ENCODE results near the gene GRIA2.
"Not testable (repeated sequence)": the region's sequence is repeated elsewhere in the genome, so short reads cannot be mapped to it uniquely, and the experiment has no call there.

Gene GRIA2

DNA sequence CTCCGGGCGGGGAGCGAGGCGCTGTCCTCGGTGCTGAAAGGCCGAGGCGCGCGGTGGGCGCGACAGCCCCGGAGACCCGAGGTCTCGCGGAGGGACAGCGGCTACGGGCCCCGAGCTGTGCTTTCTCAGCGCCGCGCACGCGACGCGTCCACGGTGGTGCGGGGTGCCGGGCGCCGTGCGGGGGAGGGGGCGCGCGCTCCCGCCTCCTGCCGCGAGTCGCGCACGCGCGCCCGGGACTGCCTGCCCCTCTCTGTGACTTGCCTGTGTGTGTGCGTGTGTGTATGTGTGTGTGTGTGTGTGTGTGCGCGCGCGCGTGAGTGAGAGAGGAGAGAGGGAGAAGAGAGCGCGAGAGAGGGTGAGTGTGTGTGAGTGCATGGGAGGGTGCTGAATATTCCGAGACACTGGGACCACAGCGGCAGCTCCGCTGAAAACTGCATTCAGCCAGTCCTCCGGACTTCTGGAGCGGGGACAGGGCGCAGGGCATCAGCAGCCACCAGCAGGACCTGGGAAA is at the start of gene GRIA2:
Gene GRIA2, plus strand, starts transcription at position 358 of the 511 bp plus-strand sequence. CDS start 315 bp downstream, outside the sequence.
- DNase-seq = no peak

GRCh38 chr4:157172011-157172410 is 48.5 kb upstream of the GRIA2 start:
- DNase-seq = no peak

- DNase-seq = not testable (repeated sequence)
Observed at GRCh38 chr4:157180268-157180667, 40.3 kb upstream of the GRIA2 start.

GRCh38 chr4:157184300-157184699 is 36.2 kb upstream of the GRIA2 start:
- DNase-seq = no peak

- no peak for DNase-seq
Observed at GRCh38 chr4:157185363-157185762, 35.2 kb upstream of the GRIA2 start.

DNA sequence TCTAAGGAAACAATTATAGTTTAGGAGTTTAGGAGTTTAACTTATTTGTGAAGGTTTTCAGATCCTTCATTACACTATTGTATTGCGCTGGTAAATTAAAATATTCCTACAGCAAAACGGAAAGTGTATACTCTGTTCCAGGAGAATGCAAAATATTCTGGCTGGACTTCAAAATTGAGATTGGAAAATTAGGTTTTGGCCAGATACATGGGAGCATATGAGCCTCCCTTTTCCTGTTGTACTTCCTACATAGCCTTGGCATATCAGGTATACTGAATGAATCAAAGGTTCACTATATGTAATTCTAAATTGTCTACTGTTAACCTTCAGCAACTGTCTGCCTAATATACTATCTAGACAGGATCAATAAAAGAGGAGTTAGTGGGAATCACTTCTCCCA is 25.2 kb upstream of the GRIA2 start:
- no peak for DNase-seq

DNA sequence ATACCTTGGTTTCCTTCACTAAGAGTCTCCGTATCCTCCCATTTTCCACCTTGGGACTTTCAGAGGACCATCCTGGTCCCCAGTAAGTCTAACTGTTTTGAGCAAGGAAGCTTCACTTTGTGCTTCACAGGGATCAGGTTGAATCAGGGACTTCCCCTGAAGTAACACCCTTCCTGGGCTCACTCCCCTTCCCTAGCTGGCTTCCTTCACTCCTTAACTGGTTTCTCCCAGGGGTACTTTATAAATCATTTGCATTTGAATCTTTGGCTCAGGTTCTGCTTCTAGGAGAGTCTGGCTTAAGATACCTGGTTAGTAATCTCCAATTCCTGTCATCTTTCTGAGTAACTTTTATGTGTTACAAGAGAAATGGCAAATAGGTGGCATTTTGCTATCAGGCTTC is 24.5 kb upstream of the GRIA2 start:
- DNase-seq = no peak

DNA sequence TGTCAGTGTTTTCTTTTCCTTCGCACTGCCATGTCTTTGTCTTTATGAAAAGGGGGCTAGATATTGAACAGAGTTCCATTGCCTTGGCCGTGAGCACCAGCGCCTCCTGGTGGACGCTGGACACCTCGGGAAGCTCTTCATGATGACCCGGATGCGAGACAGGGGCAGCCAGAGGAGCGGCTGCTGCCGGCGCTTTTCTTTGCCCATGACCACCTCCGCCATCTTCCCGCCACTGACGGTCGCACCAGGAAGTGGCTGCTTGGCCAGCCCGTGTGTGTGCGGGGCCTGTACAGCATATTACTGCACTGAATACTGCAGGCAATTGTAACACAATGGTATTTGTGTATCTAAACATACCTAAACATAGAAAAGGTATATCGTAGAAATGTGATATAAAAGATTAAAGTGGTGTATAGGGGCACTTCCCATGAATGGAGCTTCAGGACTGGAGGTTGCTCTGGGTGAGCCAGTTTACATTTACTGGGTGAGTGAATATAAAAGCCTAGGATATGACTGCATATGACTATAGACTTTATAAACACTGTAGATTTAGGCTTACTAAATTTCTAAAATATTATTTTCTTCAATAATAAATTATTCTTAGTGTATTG is 15.8 kb upstream of the GRIA2 start:
- DNase-seq = no peak

GRCh38 chr4:157217708-157218107 is 2.8 kb upstream of the GRIA2 start:
- DNase-seq = no peak

GRCh38 chr4:157219711-157220370 is 687 bp upstream of the GRIA2 start:
- DNase-seq = no peak

DNA sequence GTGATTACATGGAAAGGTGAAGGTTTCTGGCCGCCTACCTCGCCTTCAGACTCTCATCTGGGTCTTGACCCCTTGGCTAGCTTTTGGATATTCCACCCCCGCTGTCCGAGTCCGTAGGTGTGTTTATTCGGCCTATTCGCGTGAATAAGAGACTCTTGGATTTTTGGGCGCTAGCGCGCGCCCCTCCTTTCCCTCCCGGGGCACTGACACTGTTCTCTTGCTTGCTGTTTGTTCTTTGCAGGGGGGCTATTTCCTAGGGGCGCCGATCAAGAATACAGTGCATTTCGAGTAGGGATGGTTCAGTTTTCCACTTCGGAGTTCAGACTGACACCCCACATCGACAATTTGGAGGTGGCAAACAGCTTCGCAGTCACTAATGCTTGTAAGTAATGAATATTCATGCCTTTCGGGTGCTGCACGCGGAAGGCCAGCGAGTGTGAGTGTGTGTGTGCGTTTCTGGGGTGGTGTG is 932 bp downstream of the GRIA2 start:
- DNase-seq = no peak

DNA sequence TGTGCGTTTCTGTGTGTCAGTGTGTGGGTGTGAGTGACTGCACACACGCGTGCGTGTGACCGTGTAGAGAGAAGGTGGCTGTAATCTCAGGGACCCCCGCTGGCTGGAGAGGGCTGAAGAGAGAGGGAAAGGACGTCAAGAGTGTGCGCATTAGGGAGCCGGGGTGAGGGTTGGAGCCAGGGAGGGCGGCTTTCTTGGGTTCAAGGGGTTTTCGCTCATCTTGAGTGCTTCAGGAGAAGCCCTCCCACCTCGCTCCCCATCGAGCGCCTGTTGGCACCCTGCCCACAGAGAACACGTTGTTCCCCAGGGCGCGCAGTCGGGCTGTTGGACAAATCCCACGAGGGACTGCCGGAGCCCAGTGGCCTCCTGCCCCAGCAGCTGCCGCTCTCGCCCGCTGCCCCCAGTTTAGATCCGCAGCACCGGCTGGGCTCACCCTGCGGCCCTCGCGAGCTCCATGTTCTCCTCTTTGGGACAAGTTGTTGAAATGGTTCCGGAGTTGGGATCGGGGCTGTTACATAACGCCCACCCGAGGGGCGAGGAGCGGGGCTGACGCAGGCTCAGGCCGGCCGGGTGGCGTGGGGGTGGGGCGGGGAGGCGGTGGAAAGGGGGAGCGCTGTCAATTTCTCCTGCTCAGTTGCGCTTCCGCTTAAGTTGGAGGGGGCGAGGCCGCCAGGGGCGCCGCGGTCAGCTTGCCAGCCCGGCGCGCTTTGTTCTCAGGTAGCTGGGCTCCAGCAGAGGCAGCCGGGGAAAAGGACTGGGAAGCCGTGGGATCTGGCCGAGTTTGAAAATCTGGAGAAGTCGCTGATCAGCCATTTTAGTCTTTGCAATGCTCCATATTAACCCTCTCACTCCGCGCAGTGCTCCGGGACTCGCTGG is 1.6 kb downstream of the GRIA2 start:
- no peak for DNase-seq

DNA sequence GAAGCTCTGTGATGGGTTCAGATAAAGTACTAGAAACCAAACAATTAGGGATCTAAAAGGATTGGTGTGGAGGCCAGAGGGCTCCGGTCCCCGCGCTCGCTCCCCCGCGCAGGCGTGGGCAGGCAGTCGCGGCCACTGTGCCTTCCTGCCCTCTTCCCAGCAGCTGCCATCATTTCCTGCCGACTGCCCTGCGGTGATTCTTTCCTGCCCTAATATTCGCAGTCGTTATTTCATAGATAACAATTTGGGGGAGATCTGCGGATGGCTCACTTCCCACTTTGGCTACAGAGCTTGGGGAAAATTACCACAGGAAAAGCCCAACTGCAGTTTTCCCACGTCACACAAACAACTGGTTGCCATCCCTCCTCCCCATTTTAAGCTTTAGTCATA is 2.2 kb downstream of the GRIA2 start:
- DNase-seq = no peak

DNA sequence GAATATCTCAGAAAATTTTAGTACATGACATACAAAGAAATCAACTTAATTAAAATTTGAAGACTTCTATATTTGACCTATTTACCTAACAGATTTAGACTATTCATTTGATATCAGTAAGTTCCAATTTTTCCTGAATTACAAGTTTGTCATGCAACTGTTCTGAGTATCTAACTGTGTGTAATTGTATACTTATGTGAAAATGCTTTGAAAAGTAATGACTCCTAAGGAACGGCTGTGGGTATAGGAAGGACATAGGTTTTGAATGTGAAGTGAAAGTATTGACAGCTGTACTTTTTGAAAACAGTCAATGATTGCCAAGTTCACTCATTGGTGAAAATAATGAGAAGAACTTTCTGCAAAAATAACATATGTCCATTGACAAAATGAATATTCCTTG is 2.9 kb downstream of the GRIA2 start:
- DNase-seq = no peak

- no peak for DNase-seq
Observed at GRCh38 chr4:157225096-157225495, 4.6 kb downstream of the GRIA2 start.

DNA sequence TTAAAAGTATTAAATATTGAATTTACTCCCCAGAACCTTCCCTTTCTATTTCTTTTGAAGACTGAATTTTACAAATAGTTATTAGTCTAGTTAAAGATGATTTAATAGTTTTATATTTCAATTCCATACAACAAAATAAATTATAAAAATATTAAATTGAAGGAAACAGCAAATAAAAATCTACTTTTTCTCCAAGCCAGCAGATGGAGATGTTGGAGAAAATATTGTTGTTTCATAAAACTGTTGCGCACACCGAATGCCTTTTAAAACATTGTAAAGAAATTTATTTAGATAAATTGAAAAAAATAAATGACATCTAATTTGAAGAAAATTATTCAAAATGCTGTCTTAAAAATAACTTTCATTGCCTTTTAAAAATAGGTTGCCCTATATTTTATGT is 5.5 kb downstream of the GRIA2 start:
- no peak for DNase-seq

GRCh38 chr4:157226601-157227000 is 6.1 kb downstream of the GRIA2 start:
- DNase-seq = no peak

DNA sequence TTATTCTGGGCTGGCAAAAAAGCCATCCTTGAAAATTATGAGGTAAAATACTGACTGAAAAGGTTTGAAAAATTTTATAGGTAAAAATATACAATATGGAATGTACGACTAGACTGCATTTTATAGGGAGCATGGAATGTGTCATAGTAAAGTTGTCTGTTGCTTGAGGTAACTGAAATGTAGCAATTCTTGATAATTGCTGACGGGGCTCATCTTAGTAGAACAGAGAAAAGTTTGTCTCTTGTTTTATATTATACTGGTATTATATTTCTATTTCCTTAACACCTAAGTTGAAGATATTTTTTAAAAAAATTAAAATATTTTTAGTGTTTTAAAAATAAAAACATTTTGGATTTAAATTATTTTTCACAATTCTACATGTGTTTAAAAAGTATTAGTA is 11.0 kb downstream of the GRIA2 start:
- no peak for DNase-seq

GRCh38 chr4:157242871-157243270 is 22.3 kb downstream of the GRIA2 start:
- no peak for DNase-seq

- no peak for DNase-seq
Observed at GRCh38 chr4:157244348-157244747, 23.8 kb downstream of the GRIA2 start.

- DNase-seq = no peak
Observed at GRCh38 chr4:157245351-157245750, 24.8 kb downstream of the GRIA2 start.

DNA sequence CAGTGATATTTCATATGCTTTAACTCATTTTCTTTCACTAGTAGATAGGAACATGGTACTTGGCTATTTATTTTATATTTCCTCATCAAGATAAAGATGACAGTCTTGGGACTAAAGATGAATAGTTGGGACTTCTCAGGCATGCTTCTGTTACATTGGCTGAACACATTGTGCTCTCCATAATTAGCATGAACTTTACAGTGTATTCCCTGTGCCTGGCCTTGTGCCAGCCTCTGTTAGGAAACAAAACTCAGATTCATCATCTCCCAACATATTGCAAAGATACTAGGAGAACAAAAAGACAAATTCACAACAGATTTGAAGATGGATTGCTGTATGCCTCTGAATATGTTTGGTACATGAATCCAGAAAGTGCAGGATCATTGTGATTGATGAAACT is 26.4 kb downstream of the GRIA2 start:
- no peak for DNase-seq

DNA sequence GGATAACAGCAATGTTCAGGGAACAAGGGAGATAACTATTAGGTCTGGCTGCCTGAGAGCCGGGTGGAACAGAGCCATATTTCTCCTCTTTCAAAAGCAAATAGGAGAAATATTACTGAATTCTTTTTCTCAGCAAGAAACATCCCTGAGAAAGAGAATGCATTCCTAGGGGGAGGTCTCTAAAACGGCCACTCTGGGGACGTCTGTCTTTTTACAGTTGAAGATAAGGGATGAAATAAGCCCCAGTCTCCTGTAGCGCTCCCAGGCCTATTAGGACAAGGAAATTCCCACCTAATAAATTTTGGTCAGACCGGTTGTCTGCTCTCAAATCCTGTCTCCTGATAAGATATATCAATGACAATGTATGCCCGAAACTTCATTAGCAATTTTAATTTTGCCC is 37.6 kb downstream of the GRIA2 start:
- DNase-seq = not testable (repeated sequence)

DNA sequence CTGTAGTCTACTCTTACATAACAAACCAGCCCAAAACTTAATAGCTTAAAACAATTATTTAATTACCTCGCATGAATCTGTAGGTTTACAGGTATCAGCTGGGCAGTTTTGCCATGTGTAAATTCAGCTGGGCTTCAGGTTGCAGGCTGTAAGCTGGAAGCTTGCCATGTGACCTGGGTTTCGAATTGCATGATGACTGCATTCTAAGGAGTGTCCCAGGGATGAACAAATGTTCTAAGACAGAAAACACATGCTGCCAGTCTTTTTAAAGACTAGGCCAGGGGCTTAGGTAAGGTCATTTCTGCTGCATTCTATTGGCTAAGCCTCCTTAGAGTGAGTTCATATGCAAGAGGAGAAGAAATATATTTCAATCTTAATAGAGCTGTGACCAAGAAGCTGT is 44.8 kb downstream of the GRIA2 start:
- DNase-seq = no peak
